GM12878 (cell line): ENCODE results near the gene SUCNR1.

Source experiments
- BHLHE40 ChIP-seq, 2 experiments: fragments of 450-650 bp in 1 of 2; IDR thresholded peaks; 2 replicates each; pipeline ENCODE4 v1.6.1; 2011 to 2017; ENCODE audit warnings: low read depth in 2 of 2, borderline replicate concordance in 1 of 2, improper control_type of control experiment in 1 of 2, low read length in 1 of 2, mild to moderate bottlenecking in 1 of 2
- EED ChIP-seq: sonication (generic); IDR thresholded peaks from 2 replicates; pipeline ENCODE4 v1.6.1; 2016; ENCODE audit warnings: antibody characterized with exemption, low read depth
- STAT1 ChIP-seq: fragments of 450-650 bp; conservative IDR thresholded peaks from 2 replicates; pipeline ENCODE4 v1.6.1; 2014; ENCODE audit warnings: antibody characterized with exemption, mild to moderate bottlenecking
- TAF1 ChIP-seq: IDR thresholded peaks from 2 replicates; pipeline ENCODE4 v1.6.1; 2011; ENCODE audit warnings: mild to moderate bottlenecking, low read depth, low read length, borderline replicate concordance
- YY1 ChIP-seq: IDR thresholded peaks from 2 replicates; pipeline ENCODE4 v1.6.1; 2011; ENCODE audit warnings: low read depth, mild to moderate bottlenecking, low read length
- TF ChIP-seq, protein P1 (sequence below), 3 experiments: IDR thresholded peaks in 2 of 3; conservative IDR thresholded peaks in 1 of 3; 2 replicates each; pipeline ENCODE4 v1.5.1; 2011; ENCODE audit warnings: low read depth in 3 of 3, low read length in 3 of 3, mild to moderate bottlenecking in 3 of 3, control low read depth in 2 of 3, moderate library complexity in 2 of 3, inconsistent platforms in 1 of 3, mixed read lengths in 1 of 3; ENCODE audit not compliant: control insufficient read depth in 2 of 3, insufficient read depth in 1 of 3; ENCODE audit errors: extremely low read depth in 1 of 3

- TF ChIP-seq BHLHE40 (IDR thresholded peaks at IDR 0.05; ENCODE audit: borderline replicate concordance in 1 of 2, low read depth in 2 of 2, low read length in 1 of 2) (no peak), STAT1 (no peak), YY1 (no peak), EED (no peak), TAF1 (no peak)
- TF ChIP-seq, protein P1, sequence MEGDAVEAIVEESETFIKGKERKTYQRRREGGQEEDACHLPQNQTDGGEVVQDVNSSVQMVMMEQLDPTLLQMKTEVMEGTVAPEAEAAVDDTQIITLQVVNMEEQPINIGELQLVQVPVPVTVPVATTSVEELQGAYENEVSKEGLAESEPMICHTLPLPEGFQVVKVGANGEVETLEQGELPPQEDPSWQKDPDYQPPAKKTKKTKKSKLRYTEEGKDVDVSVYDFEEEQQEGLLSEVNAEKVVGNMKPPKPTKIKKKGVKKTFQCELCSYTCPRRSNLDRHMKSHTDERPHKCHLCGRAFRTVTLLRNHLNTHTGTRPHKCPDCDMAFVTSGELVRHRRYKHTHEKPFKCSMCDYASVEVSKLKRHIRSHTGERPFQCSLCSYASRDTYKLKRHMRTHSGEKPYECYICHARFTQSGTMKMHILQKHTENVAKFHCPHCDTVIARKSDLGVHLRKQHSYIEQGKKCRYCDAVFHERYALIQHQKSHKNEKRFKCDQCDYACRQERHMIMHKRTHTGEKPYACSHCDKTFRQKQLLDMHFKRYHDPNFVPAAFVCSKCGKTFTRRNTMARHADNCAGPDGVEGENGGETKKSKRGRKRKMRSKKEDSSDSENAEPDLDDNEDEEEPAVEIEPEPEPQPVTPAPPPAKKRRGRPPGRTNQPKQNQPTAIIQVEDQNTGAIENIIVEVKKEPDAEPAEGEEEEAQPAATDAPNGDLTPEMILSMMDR (IDR thresholded peaks at IDR 0.05 in 2 of 3, conservative IDR thresholded peaks at IDR 0.05 in 1 of 3; ENCODE audit: control insufficient read depth in 2 of 3, extremely low read depth in 1 of 3, insufficient read depth in 1 of 3, low read depth in 3 of 3, low read length in 3 of 3): no peak
Observed at GRCh38 chr3:151896246-151897012, 23.0 kb downstream of the SUCNR1 start.
